Epithelial cell of esophagus (primary cell): ENCODE results near the gene STYK1.

Experiments
- DNase-seq: peaks from one replicate; pipeline ENCODE4 v3.0.0; 2010; ENCODE audit warnings: low read depth
- H3K4me3 ChIP-seq: 2 replicates; pipeline ENCODE4 v1.5.1; 2011; ENCODE audit warnings: mild to moderate bottlenecking, low read length, control low read depth
- CTCF ChIP-seq: IDR thresholded peaks from 2 replicates; pipeline ENCODE4 v1.5.1; 2011; ENCODE audit warnings: low read depth, mild to moderate bottlenecking, low read length, control low read depth, inconsistent platforms; ENCODE audit not compliant: insufficient read depth; ENCODE audit errors: missing control alignments

STYK1 gene

GRCh38 chr12:10705655-10706054 lies 31.8 kb upstream of the STYK1 start:
- DNase-seq = no peak
- no peak for TF ChIP-seq CTCF
- no peak overlapping the region for H3K4me3 ChIP-seq

- DNase-seq = no peak
- TF ChIP-seq CTCF = no peak
- no peak overlapping the region for H3K4me3 ChIP-seq
Observed at GRCh38 chr12:10701843-10702242, 28.0 kb upstream of the STYK1 start.

GRCh38 chr12:10701131-10701681 lies 27.4 kb upstream of the STYK1 start:
- no peak for DNase-seq

GRCh38 chr12:10700581-10700980 lies 26.7 kb upstream of the STYK1 start:
- TF ChIP-seq CTCF = no peak
- no peak overlapping the region for H3K4me3 ChIP-seq
- DNase-seq = no peak

More at GRCh38 chr12:10701131-10701681, 27.4 kb upstream of the STYK1 start:
- TF ChIP-seq CTCF = no peak
- H3K4me3 ChIP-seq = no peak overlapping the region

- H3K4me3 ChIP-seq = no peak overlapping the region
- no peak for TF ChIP-seq CTCF
- DNase-seq = no peak
Observed at GRCh38 chr12:10697862-10698261, 24.0 kb upstream of the STYK1 start.

GRCh38 chr12:10697156-10697555 lies 23.3 kb upstream of the STYK1 start:
- TF ChIP-seq CTCF = no peak
- no peak overlapping the region for H3K4me3 ChIP-seq
- no peak for DNase-seq

- H3K4me3 ChIP-seq = no peak overlapping the region
Observed at GRCh38 chr12:10690906-10691305, 17.1 kb upstream of the STYK1 start.

More at GRCh38 chr12:10690906-10691305, 17.1 kb upstream of the STYK1 start:
- no peak for DNase-seq
- TF ChIP-seq CTCF = no peak
